ENCODE results near the gene RELL1.

RELL1 gene

DNA sequence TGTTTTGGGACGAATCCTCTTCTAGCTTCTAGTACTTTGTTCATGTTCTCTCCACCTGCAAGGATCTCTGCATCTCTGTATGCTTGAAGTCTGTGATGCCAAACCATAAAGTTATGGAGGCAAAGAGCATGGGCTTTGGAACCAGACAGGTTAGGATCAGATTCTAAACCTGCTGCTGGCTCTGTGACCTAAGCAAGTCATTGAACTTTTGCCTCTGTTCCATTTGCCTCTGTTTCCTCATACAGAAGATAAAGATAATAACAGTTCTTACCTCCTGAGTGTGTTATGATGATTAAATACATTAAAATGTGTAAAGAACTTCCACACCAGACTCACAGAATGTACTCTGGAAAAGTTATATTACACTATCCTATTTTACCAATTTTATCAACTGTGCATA, 41.5 kb upstream of the RELL1 start:
- TF ChIP-seq, protein P1, sequence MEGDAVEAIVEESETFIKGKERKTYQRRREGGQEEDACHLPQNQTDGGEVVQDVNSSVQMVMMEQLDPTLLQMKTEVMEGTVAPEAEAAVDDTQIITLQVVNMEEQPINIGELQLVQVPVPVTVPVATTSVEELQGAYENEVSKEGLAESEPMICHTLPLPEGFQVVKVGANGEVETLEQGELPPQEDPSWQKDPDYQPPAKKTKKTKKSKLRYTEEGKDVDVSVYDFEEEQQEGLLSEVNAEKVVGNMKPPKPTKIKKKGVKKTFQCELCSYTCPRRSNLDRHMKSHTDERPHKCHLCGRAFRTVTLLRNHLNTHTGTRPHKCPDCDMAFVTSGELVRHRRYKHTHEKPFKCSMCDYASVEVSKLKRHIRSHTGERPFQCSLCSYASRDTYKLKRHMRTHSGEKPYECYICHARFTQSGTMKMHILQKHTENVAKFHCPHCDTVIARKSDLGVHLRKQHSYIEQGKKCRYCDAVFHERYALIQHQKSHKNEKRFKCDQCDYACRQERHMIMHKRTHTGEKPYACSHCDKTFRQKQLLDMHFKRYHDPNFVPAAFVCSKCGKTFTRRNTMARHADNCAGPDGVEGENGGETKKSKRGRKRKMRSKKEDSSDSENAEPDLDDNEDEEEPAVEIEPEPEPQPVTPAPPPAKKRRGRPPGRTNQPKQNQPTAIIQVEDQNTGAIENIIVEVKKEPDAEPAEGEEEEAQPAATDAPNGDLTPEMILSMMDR (conservative IDR thresholded peaks at IDR 0.05) = no peak
- H3K27ac ChIP-seq = no peak overlapping the region

DNA sequence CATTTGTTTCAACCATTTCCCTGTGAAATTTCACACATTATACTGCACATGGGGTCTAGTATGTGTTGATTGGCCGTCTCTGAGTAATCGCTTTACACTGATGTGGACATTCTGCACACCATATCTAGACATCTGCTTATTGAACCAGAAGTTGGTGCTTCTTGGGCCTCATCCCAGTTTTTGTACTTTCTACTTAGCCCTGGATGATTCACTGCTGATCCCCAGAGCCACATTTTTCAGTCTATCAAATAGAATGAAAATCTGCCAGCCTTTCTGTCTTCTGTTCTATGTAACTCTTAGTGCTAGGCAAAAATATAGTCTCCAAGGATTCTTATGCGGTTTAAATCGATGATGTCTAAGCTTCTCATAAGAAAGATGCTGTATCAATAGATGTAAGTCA, 40.5 kb upstream of the RELL1 start:
- TF ChIP-seq, protein P1 (conservative IDR thresholded peaks at IDR 0.05) = no peak
- no peak overlapping the region for H3K27ac ChIP-seq

DNA sequence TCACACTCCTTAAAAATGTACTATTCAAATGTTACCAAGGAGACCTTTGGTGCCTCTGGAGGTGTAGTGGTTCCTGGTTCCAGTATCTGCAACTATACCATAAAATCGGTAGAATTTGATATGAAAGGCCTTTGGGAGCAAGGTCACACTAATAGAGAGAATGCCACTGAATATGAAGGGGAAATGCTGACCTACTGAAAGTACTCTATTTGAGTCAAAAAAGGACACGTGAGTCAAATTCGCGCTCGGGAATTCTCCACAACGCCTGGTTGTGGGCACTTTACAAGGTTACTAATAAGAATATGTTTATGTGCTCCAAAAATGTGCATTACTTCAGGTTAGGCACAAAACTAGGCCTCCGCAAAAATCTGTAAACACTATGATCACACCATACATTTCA, 39.5 kb upstream of the RELL1 start:
- TF ChIP-seq, protein P1 (conservative IDR thresholded peaks at IDR 0.05) = no peak
- no peak overlapping the region for H3K27ac ChIP-seq

DNA sequence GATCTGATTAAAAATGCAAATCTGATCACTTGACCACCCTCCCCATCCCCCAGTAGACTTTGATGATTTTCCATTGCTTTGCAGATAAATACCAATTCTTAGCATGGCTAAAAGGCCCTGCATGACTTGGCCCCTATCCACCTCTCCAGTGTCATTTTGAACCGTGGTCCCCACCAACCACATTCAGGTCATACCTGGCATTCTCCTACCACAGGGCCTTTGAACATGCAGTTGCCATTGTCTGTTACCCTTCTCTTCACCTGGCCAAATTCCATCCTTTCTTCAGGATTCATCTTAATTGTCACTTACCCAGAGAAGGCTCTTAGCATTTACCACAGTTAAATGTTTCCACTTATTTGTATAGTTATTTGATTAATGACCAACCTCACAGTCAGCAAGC, 36.9 kb upstream of the RELL1 start:
- TF ChIP-seq, protein P1 (conservative IDR thresholded peaks at IDR 0.05) = no peak
- H3K27ac ChIP-seq = peak overlapping the region; percentile 85

DNA sequence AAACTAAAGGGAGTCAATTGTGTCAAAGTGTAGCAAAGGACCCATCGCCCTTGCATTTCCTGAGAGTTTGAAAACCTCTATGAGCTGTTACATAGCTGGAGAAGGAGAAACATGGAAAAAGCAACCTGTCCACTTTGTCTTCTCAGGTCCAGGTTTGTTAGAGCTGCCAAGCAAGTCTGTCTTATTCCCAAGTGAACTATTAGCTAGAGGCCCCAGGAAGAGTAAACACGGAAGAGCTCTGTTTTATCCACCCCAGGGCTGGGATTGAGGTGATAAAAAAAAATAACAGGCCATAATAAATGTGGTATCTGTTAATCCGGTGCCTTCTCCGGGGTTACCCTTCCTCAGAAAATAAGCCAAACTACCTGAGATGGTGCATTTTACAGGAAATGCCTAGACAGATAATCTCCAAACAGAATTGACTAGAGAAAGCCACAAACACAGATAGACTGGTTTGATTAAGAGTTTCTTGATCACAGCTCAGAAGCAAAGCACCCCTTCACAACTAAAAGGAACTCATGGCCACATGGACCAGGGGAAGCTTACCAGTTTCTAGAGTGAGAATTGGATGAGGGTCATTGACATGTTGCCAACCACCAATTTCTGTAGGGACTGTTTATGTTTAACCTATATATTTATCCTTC, 35.9 kb upstream of the RELL1 start:
- H3K27ac ChIP-seq = peak overlapping the region; percentile 85
- TF ChIP-seq, protein P1 (conservative IDR thresholded peaks at IDR 0.05) = no peak

DNA sequence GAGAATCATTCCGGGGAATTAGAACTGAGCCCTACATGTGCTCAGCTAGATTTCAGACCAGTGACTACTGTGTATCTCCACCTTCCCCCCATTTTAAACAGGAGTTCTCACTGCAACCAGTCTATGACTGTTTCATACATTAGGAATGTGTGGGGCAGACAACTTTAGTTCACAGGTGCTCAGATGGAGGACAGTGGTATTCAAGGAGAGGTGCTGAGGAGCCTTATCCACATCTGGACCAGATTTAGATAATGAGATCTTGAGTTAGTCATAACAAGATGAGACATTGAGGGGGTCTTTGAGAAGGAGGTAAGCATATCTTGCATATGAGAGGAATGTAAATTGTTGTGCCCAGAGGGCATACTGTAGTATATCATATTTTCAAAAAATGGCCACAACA, 32.8 kb upstream of the RELL1 start:
- TF ChIP-seq, protein P1 (conservative IDR thresholded peaks at IDR 0.05) = no peak
- no peak overlapping the region for H3K27ac ChIP-seq

DNA sequence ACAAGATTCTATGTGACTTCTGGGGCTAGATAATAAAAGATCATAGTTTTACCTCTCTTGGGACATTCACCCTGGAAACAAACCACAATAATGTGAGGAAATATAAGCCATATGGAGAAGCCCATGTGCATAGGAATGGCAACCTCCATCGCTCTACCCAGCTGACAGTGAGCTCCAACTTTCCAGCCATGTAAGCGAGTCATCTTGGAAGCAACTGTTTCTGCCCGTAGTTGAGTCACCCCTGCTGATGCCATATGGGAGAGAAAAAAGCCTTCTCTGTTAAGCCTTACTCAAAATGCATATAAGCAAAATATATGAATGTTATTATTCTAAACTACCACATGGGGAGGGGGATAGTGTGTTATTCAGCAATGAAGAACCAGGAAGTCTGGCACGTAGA, 31.4 kb upstream of the RELL1 start:
- TF ChIP-seq, protein P1 (conservative IDR thresholded peaks at IDR 0.05) = no peak
- H3K27ac ChIP-seq = no peak overlapping the region

Measured in VCaP (cell line).